ENCODE measurements around the gene COL23A1. TPM values are rescaled to one million over a fixed set of nuclear protein-coding genes. Genes with fewer than 3 reads are reported as not detected.

Gene COL23A1
- total RNA-seq, 4 donors from 2014 or later: 7.9 to 20.4 (median 12.0) TPM

DNA sequence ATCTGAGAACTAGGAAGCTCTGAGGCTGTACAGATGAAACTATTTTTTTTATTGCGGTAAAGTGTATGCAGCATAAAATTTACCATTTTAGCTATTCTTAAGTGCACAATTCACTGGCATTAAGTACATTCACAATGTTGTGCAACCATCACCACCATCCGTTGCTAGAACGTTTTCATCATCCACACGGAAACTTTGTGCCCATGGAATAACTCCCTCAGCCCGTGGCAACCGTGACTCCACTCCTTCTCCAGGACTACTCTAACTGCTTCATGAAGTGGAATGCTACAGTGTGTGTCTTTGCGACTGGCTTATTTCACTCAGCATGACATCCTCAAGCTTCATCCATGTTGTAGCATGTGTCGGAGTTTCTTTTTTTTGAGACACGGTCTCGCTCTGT is 57.1 kb downstream of the COL23A1 start:
- DNase-seq (ENCODE audit: low spot score in 2 of 2): no peak
- Histone ChIP-seq H3K4me3 (no peak overlapping the region), H3K27me3 (no peaks in the 10 kb centered on the region), H3K4me1 (peaks cover 0 to 20% (median 0%) of the 10 kb centered on the region in 4 donors), H3K9me3 (no peaks in the 10 kb centered on the region), H3K36me3 (no peaks in the 10 kb centered on the region), H3K27ac (no peak overlapping the region)
- WGBS, 2 donors: 90 to 91% methylated on average over 10 of the region's 10 CpGs
- TF ChIP-seq POLR2A (IDR thresholded peaks at IDR 0.05): no peak
- no peak for TF ChIP-seq EP300 (IDR thresholded peaks at IDR 0.05)
- TF ChIP-seq, protein P1, sequence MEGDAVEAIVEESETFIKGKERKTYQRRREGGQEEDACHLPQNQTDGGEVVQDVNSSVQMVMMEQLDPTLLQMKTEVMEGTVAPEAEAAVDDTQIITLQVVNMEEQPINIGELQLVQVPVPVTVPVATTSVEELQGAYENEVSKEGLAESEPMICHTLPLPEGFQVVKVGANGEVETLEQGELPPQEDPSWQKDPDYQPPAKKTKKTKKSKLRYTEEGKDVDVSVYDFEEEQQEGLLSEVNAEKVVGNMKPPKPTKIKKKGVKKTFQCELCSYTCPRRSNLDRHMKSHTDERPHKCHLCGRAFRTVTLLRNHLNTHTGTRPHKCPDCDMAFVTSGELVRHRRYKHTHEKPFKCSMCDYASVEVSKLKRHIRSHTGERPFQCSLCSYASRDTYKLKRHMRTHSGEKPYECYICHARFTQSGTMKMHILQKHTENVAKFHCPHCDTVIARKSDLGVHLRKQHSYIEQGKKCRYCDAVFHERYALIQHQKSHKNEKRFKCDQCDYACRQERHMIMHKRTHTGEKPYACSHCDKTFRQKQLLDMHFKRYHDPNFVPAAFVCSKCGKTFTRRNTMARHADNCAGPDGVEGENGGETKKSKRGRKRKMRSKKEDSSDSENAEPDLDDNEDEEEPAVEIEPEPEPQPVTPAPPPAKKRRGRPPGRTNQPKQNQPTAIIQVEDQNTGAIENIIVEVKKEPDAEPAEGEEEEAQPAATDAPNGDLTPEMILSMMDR (IDR thresholded peaks at IDR 0.05): no peak

- no peaks in the 10 kb centered on the region for H3K9me3 ChIP-seq
- no peak overlapping the region for H3K4me3 ChIP-seq
- 55 to 64% methylated on average over 7 of the region's 7 CpGs for WGBS, 2 donors
- no peak for TF ChIP-seq EP300 (IDR thresholded peaks at IDR 0.05)
- TF ChIP-seq POLR2A (IDR thresholded peaks at IDR 0.05): no peak
- TF ChIP-seq, protein P1 (IDR thresholded peaks at IDR 0.05): no peak
- peaks cover 0 to 17% (median 0%) of the 10 kb centered on the region in 4 donors for H3K4me1 ChIP-seq
- H3K27ac ChIP-seq: no peak overlapping the region
- no peak for DNase-seq (ENCODE audit: low spot score in 2 of 2)
- H3K36me3 ChIP-seq: no peaks in the 10 kb centered on the region
- no peaks in the 10 kb centered on the region for H3K27me3 ChIP-seq
Observed at GRCh38 chr5:178532666-178533065, 57.5 kb downstream of the COL23A1 start.

DNA sequence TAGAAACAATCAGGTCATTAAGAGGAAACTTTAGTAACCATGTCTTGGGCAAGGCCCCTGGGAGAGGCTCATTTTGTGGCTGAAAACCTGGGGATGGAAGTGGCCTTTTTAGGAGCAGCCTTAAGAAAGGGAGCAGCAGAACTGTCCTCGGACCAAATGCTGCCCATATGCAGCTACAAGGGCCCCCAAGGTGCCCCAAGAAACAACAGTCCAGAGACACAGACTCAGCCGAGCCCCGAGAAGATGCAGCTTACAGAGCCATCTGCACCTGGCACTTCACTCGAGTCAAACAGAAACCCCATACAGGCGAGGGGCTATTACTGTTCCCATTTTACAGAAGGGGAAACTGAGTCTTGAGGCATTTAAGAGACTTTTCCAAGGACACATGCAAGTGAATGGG is 58.0 kb downstream of the COL23A1 start:
- no peak for DNase-seq (ENCODE audit: low spot score in 2 of 2)
- Histone ChIP-seq H3K36me3 (no peaks in the 10 kb centered on the region), H3K4me1 (peaks cover 0 to 12% (median 0%) of the 10 kb centered on the region in 4 donors), H3K27ac (no peak overlapping the region), H3K27me3 (no peaks in the 10 kb centered on the region), H3K9me3 (no peaks in the 10 kb centered on the region), H3K4me3 (no peak overlapping the region)
- TF ChIP-seq EP300 (IDR thresholded peaks at IDR 0.05): no peak
- TF ChIP-seq POLR2A (IDR thresholded peaks at IDR 0.05): no peak
- TF ChIP-seq, protein P1 (IDR thresholded peaks at IDR 0.05): no peak
- 79 to 94% methylated on average over 5 of the region's 5 CpGs for WGBS, 2 donors

- no peak for DNase-seq (ENCODE audit: low spot score in 2 of 2)
- Histone ChIP-seq H3K27me3 (no peaks in the 10 kb centered on the region), H3K27ac (no peak overlapping the region), H3K4me1 (peaks cover 0 to 12% (median 0%) of the 10 kb centered on the region in 4 donors), H3K4me3 (no peak overlapping the region), H3K9me3 (no peaks in the 10 kb centered on the region), H3K36me3 (no peaks in the 10 kb centered on the region)
- 92% methylated on average over 9 of the region's 11 CpGs for WGBS, 2 donors
- TF ChIP-seq, protein P1 (IDR thresholded peaks at IDR 0.05): no peak
- TF ChIP-seq EP300 (IDR thresholded peaks at IDR 0.05): no peak
- TF ChIP-seq POLR2A (IDR thresholded peaks at IDR 0.05): no peak
Observed at GRCh38 chr5:178531786-178532185, 58.4 kb downstream of the COL23A1 start.

DNA sequence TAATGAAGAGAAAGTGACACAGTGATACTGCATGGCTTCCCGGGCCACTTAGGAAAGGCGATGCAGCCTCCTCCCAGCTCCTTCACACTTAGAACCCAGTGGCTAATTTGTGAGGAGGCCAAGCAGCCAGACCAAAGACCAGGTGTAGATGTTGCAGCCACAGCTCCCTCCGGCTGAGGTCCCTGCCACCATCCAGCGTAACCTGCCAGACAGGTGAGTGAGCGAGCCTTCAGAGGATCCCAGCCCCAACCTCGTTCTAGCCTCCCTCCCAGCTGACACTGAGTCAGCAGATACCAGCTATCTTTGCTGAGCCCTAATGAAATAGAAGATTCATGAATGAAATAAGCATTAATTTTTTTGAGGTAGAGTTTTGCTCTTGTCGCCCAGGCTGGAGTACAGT is 59.7 kb downstream of the COL23A1 start:
- Histone ChIP-seq H3K27me3 (no peaks in the 10 kb centered on the region), H3K27ac (no peak overlapping the region), H3K4me3 (no peak overlapping the region), H3K36me3 (no peaks in the 10 kb centered on the region), H3K9me3 (no peaks in the 10 kb centered on the region), H3K4me1 (peaks cover 0 to 6% (median 0%) of the 10 kb centered on the region in 4 donors)
- DNase-seq (ENCODE audit: low spot score in 2 of 2): no peak
- 90 to 93% methylated on average over 7 of the region's 7 CpGs for WGBS, 2 donors
- TF ChIP-seq POLR2A (IDR thresholded peaks at IDR 0.05) (no peak), EP300 (IDR thresholded peaks at IDR 0.05) (no peak)
- TF ChIP-seq, protein P1 (IDR thresholded peaks at IDR 0.05): no peak

Measured in tibial nerve (tissue), 4 donors.